H9 (cell line): Measurements from ENCODE around the gene GLCCI1. TPM values are rescaled to one million over a fixed set of nuclear protein-coding genes. Genes with fewer than 3 reads are reported as not detected.

ENCODE experiments used
- DNase-seq: peaks from one replicate; pipeline ENCODE4 v3.0.0-alpha.2; 2017
- H2AFZ ChIP-seq: one replicate; pipeline ENCODE4 v1.6.1; 2013; ENCODE audit warnings: mild to moderate bottlenecking, low read length, control low read depth, moderate library complexity
- H2AK5ac ChIP-seq: 2 replicates; pipeline ENCODE4 v1.6.1; 2013; ENCODE audit warnings: low read length, control low read depth, mixed read lengths; ENCODE audit not compliant: insufficient read length
- H2BK120ac ChIP-seq: one replicate; pipeline ENCODE4 v1.6.1; 2013; ENCODE audit warnings: low read depth, mild to moderate bottlenecking, low read length, control low read depth, inconsistent platforms; ENCODE audit not compliant: poor library complexity, severe bottlenecking
- H2BK12ac ChIP-seq: 2 replicates; pipeline ENCODE4 v1.6.1; 2013; ENCODE audit warnings: low read length, control low read depth, mixed read lengths, low read depth; ENCODE audit not compliant: insufficient read length
- H2BK15ac ChIP-seq: 2 replicates; pipeline ENCODE4 v1.6.1; 2013; ENCODE audit warnings: low read depth, low read length, control low read depth
- H2BK20ac ChIP-seq: one replicate; pipeline ENCODE4 v1.6.1; 2013; ENCODE audit warnings: low read depth, mild to moderate bottlenecking, low read length, control low read depth, inconsistent platforms; ENCODE audit not compliant: poor library complexity, severe bottlenecking
- H2BK5ac ChIP-seq: 2 replicates; pipeline ENCODE4 v1.6.1; 2013; ENCODE audit warnings: low read length, control low read depth, mixed read lengths; ENCODE audit not compliant: insufficient read length
- H3K14ac ChIP-seq: 2 replicates; pipeline ENCODE4 v1.6.1; 2013; ENCODE audit warnings: low read length, control low read depth; ENCODE audit not compliant: insufficient read depth
- H3K18ac ChIP-seq: 2 replicates; pipeline ENCODE4 v1.6.1; 2013; ENCODE audit warnings: low read depth, mild to moderate bottlenecking, mixed read lengths, low read length, control low read depth; ENCODE audit not compliant: insufficient read length
- H3K23ac ChIP-seq: 2 replicates; pipeline ENCODE4 v1.6.1; 2013; ENCODE audit warnings: low read length, control low read depth, mixed read lengths, low read depth; ENCODE audit not compliant: insufficient read length
- H3K23me2 ChIP-seq: 2 replicates; pipeline ENCODE4 v1.6.1; 2013; ENCODE audit warnings: low read depth, mild to moderate bottlenecking, mixed read lengths, low read length, control low read depth; ENCODE audit not compliant: insufficient read length, poor library complexity, severe bottlenecking
- H3K27ac ChIP-seq: 2 replicates; pipeline ENCODE4 v1.5.1; 2013; ENCODE audit warnings: low read length, control low read depth, mixed read lengths, low read depth; ENCODE audit not compliant: insufficient read length
- H3K27me3 ChIP-seq: 2 replicates; pipeline ENCODE4 v1.6.1; 2013; ENCODE audit warnings: low read length, control low read depth, inconsistent platforms; ENCODE audit not compliant: insufficient read depth
- H3K4ac ChIP-seq: 2 replicates; pipeline ENCODE4 v1.6.1; 2013; ENCODE audit warnings: low read depth, mild to moderate bottlenecking, control low read depth, inconsistent platforms, low read length, moderate library complexity
- H3K4me1 ChIP-seq: 2 replicates; pipeline ENCODE4 v1.6.1; 2013; ENCODE audit warnings: low read length, control low read depth, inconsistent platforms; ENCODE audit not compliant: insufficient read depth
- H3K4me2 ChIP-seq: 2 replicates; pipeline ENCODE4 v1.6.1; 2013; ENCODE audit warnings: low read length, control low read depth, mixed read lengths; ENCODE audit not compliant: insufficient read length, insufficient read depth
- H3K56ac ChIP-seq: 2 replicates; pipeline ENCODE4 v1.6.1; 2013; ENCODE audit warnings: low read depth, mild to moderate bottlenecking, mixed read lengths, low read length, control low read depth; ENCODE audit not compliant: insufficient read length
- H3K79me1 ChIP-seq: 2 replicates; pipeline ENCODE4 v1.6.1; 2013; ENCODE audit warnings: low read depth, mild to moderate bottlenecking, moderate library complexity, low read length, control low read depth, inconsistent platforms; ENCODE audit not compliant: insufficient read depth, poor library complexity, severe bottlenecking
- H3K79me2 ChIP-seq: 2 replicates; pipeline ENCODE4 v1.6.1; 2013; ENCODE audit warnings: low read length, control low read depth, inconsistent platforms; ENCODE audit not compliant: insufficient read depth
- H3K9ac ChIP-seq: 2 replicates; pipeline ENCODE4 v1.6.1; 2013; ENCODE audit warnings: low read length, control low read depth, mixed read lengths; ENCODE audit not compliant: insufficient read length; ENCODE audit errors: extremely low read depth
- H3K9me3 ChIP-seq: one replicate; pipeline ENCODE4 v1.6.1; 2013; ENCODE audit warnings: low read depth, low read length, inconsistent platforms; ENCODE audit not compliant: control insufficient read depth
- H3T11ph ChIP-seq: one replicate; pipeline ENCODE4 v1.6.1; 2013; ENCODE audit warnings: mild to moderate bottlenecking, low read length, control low read depth, inconsistent platforms
- H4K20me1 ChIP-seq: one replicate; pipeline ENCODE4 v1.6.1; 2013; ENCODE audit not compliant: control insufficient read depth, insufficient read length, insufficient read depth
- H4K5ac ChIP-seq: 2 replicates; pipeline ENCODE4 v1.6.1; 2013; ENCODE audit warnings: low read depth, mild to moderate bottlenecking, mixed read lengths, low read length, control low read depth; ENCODE audit not compliant: insufficient read length
- H4K8ac ChIP-seq: replicated peaks from 2 replicates; pipeline ENCODE4 v1.6.1; 2013; ENCODE audit warnings: low read length, control low read depth, mixed read lengths, low read depth; ENCODE audit not compliant: insufficient read length
- H4K91ac ChIP-seq: 2 replicates; pipeline ENCODE4 v1.6.1; 2013; ENCODE audit warnings: low read depth, mild to moderate bottlenecking, moderate library complexity, mixed read lengths, low read length, control low read depth; ENCODE audit not compliant: insufficient read length
- H3K27ac Mint-ChIP-seq, 3 experiments: 2 replicates in 2 of 3; 3 replicates in 1 of 3; pipeline ENCODE4 v1.8.0; 2020 to 2021; ENCODE audit warnings: mixed read lengths in 3 of 3, mild to moderate bottlenecking in 1 of 3, moderate library complexity in 1 of 3
- H3K27me3 Mint-ChIP-seq: 2 replicates; pipeline ENCODE4 v1.8.0; 2021; ENCODE audit warnings: low read depth, mild to moderate bottlenecking, moderate library complexity, mixed read lengths
- H3K36me3 Mint-ChIP-seq, 3 experiments: 2 replicates in 2 of 3; 3 replicates in 1 of 3; pipeline ENCODE4 v1.8.0; 2020 to 2021; ENCODE audit warnings: low read depth in 3 of 3, mixed read lengths in 3 of 3; ENCODE audit not compliant: insufficient read depth in 1 of 3
- H3K4me1 Mint-ChIP-seq, 2 experiments: 2 replicates each; pipeline ENCODE4 v1.8.0; 2020; ENCODE audit warnings: mixed read lengths in 2 of 2
- H3K4me3 Mint-ChIP-seq, 2 experiments: 2 replicates in 1 of 2; 3 replicates in 1 of 2; pipeline ENCODE4 v1.8.0; 2020 to 2021; ENCODE audit warnings: mild to moderate bottlenecking in 2 of 2, mixed read lengths in 2 of 2, moderate library complexity in 1 of 2
- H3K9me3 Mint-ChIP-seq, 2 experiments: 2 replicates in 1 of 2; 3 replicates in 1 of 2; pipeline ENCODE4 v1.8.0; 2020; ENCODE audit warnings: mild to moderate bottlenecking in 2 of 2, mixed read lengths in 2 of 2, moderate library complexity in 1 of 2
- CTCF ChIP-seq: fragments of 200-600 bp; sonication (generic); conservative IDR thresholded peaks from 3 replicates; pipeline ENCODE4 v1.8.0; 2021; ENCODE audit warnings: antibody characterized with exemption, mild to moderate bottlenecking
- total RNA-seq: library from RNA; stranded (reverse); gene quantifications from 2 replicates; pipeline ENCODE4 v1.2.1, GENCODE V29; 2021

The GLCCI1 gene
- total RNA-seq, 1 experiment from 2014 or later = 19.1 TPM

DNA sequence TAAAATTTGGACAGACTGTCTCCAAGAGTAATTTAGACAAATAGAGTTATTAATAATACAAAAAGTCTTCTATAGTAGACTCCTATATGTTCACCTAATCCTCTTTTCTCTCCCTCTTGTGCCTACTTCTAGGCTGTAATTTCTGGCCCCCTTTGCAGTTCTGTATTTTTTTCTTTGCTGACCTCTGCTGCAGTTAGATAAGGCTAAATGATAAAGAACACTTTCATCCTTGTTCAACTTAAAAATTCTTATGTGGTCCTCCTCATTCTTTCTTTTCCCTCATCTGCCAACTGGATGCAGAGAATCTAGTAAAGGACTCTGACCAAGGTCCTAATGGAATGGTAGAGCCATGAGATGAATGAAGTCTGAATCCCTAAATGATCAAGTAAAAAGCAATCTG, 20.1 kb downstream of the GLCCI1 start:
- Histone ChIP-seq H3K14ac (no peak overlapping the region), H3K79me2 (no peaks in the 10 kb centered on the region; the same call in 1 of the 2 replicates), H3K4ac (no peak overlapping the region), H2BK15ac (no peak overlapping the region), H3K4me1 (no peaks in the 10 kb centered on the region), H3K4me2 (no peak overlapping the region), H2AFZ (no peak overlapping the region), H2BK5ac (no peak overlapping the region), H2BK12ac (no peak overlapping the region), H3K9ac (no peak overlapping the region), H3T11ph (no peak overlapping the region), H3K23me2 (no peaks in the 10 kb centered on the region), H3K9me3 (peaks cover 6% of the 10 kb centered on the region), H2BK20ac (no peak overlapping the region), H2AK5ac (no peak overlapping the region), H4K91ac (no peak overlapping the region), H4K5ac (no peak overlapping the region), H3K27ac (no peak overlapping the region), H3K23ac (no peak overlapping the region), H3K18ac (no peak overlapping the region), H3K27me3 (no peaks in the 10 kb centered on the region), H4K20me1 (no peaks in the 10 kb centered on the region), H4K8ac (no peak overlapping the region), H3K56ac (no peak overlapping the region), H3K79me1 (no peaks in the 10 kb centered on the region), H2BK120ac (no peak overlapping the region)
- H3K4me1 Mint-ChIP-seq = peaks cover 13 to 16% of the 10 kb centered on the region in 2 experiments; a peak in 3 of 4 replicates
- DNase-seq = no peak
- H3K4me3 Mint-ChIP-seq = no peak overlapping the region
- no peak for TF ChIP-seq CTCF
- no peak overlapping the region for H3K27ac Mint-ChIP-seq
- peaks cover 15 to 24% (median 16%) of the 10 kb centered on the region in 3 experiments for H3K36me3 Mint-ChIP-seq
- H3K27me3 Mint-ChIP-seq = no peaks in the 10 kb centered on the region
- H3K9me3 Mint-ChIP-seq = peaks cover 20 to 21% of the 10 kb centered on the region in 2 experiments
